K562 (cell line): ENCODE results near the gene PLPP7. TPM values are rescaled to one million over a fixed set of nuclear protein-coding genes. Genes with fewer than 3 reads are reported as not detected.
"Not testable (repeated sequence)": the region's sequence is repeated elsewhere in the genome, so short reads cannot be mapped to it uniquely, and the experiment has no call there.

Source experiments
- ATAC-seq: fragments of 200-7000 bp; cut with Tn5 transposase; 3 replicates; pipeline ENCODE4 v1.9.1; 2020; ENCODE audit warnings: moderate library complexity
- BruUV-seq: library from RNA; stranded (reverse); fragments of 400-500 nt; replicated peaks from 2 replicates; lab custom pipeline; 2021; lab: Mats Ljungman, UMichigan
- CTCF ChIA-PET: fragments of 300-600 bp; formaldehyde crosslinking; extraction: SDS; loops from one replicate; lab custom pipeline; 2021; ENCODE audit warnings: low intra/inter-chr PET ratio; lab: Yijun Ruan, JAX
- POLR2A ChIA-PET: fragments of 300-600, 350-650 bp; sonication (Branson Sonifier 250); formaldehyde crosslinking; extraction: SDS; loops from one replicate; lab custom pipeline; 2021; ENCODE audit warnings: antibody characterized with exemption, inconsistent platforms; lab: Yijun Ruan, JAX
- DNase-seq, 4 experiments: peaks; one replicate each; pipeline versions ENCODE4 v3.0.0 to v3.0.0-alpha.2; 2011 to 2018; ENCODE audit warnings: low spot score in 3 of 4, mixed read lengths in 3 of 4; ENCODE audit errors: extremely low read depth in 1 of 4
- FAIRE-seq: peaks from 2 replicates; lab custom pipeline; 2011; peaks lifted over from hg19 to GRCh38; lab: Jason Lieb, UNC
- H2AFZ ChIP-seq: 2 replicates; pipeline ENCODE4 v1.6.0; 2011; ENCODE audit warnings: low read depth, low read length, control low read depth, inconsistent platforms
- H3K27ac ChIP-seq: fragments of 200-600 bp; 3 replicates; pipeline ENCODE4 v1.8.0; 2011; ENCODE audit warnings: low read depth, mild to moderate bottlenecking, control low read depth, inconsistent platforms, low read length, moderate library complexity, mixed read lengths; ENCODE audit errors: extremely low read depth
- H3K27me3 ChIP-seq, 2 experiments: fragments of 300-600 bp in 1 of 2; 2 replicates in 1 of 2; 3 replicates in 1 of 2; pipeline versions ENCODE4 v1.6.0 to v1.8.0; 2011; ENCODE audit warnings: inconsistent platforms in 2 of 2, low read length in 2 of 2, mild to moderate bottlenecking in 1 of 2, mixed read lengths in 1 of 2, moderate library complexity in 1 of 2; ENCODE audit not compliant: control insufficient read depth in 2 of 2, insufficient read depth in 2 of 2
- H3K36me3 ChIP-seq: fragments of 300-600 bp; 3 replicates; pipeline ENCODE4 v1.8.0; 2011; ENCODE audit warnings: mild to moderate bottlenecking, low read length, inconsistent platforms; ENCODE audit not compliant: control insufficient read depth, insufficient read depth
- H3K4me1 ChIP-seq, 2 experiments: fragments of 200-600 bp in 1 of 2; replicated peaks in 1 of 2; 2 replicates in 1 of 2; 3 replicates in 1 of 2; pipeline versions ENCODE4 v1.5.1 to v1.8.0; 2011; ENCODE audit warnings: inconsistent platforms in 2 of 2, low read length in 2 of 2, mild to moderate bottlenecking in 1 of 2, mixed read lengths in 1 of 2, moderate library complexity in 1 of 2; ENCODE audit not compliant: control insufficient read depth in 2 of 2, insufficient read depth in 2 of 2
- H3K4me2 ChIP-seq: 2 replicates; pipeline ENCODE4 v1.6.1; 2011; ENCODE audit warnings: low read length, control low read depth, inconsistent platforms, mixed read lengths; ENCODE audit not compliant: insufficient read depth
- H3K4me3 ChIP-seq: fragments of 200-600 bp; sonication (generic), shearing (Covaris generic); 2 replicates; pipeline ENCODE4 v1.5.1; 2016; ENCODE audit warnings: control low read depth, inconsistent platforms
- H3K79me2 ChIP-seq: fragments of 200-600 bp; 3 replicates; pipeline ENCODE4 v1.8.0; 2011; ENCODE audit warnings: low read length, inconsistent platforms; ENCODE audit not compliant: control insufficient read depth, insufficient read depth
- H3K9ac ChIP-seq, 2 experiments: 2 replicates each; pipeline versions ENCODE4 v1.6.0 to v1.6.1; 2011; ENCODE audit warnings: low read depth in 2 of 2, low read length in 2 of 2, control low read depth in 1 of 2, inconsistent platforms in 1 of 2, mild to moderate bottlenecking in 1 of 2, mixed read lengths in 1 of 2; ENCODE audit not compliant: insufficient read depth in 1 of 2
- H3K9me1 ChIP-seq: one replicate; pipeline ENCODE4 v1.6.0; 2011; ENCODE audit warnings: inconsistent platforms, mild to moderate bottlenecking, low read length, moderate library complexity; ENCODE audit not compliant: control insufficient read depth, insufficient read depth
- H3K9me3 ChIP-seq: replicated peaks from 2 replicates; pipeline ENCODE4 v1.5.1; 2011; ENCODE audit warnings: low read depth, low read length, inconsistent platforms; ENCODE audit not compliant: control insufficient read depth, insufficient read depth
- H4K20me1 ChIP-seq: replicated peaks from 2 replicates; pipeline ENCODE4 v1.6.1; 2011; ENCODE audit warnings: low read length, inconsistent platforms, mixed read lengths; ENCODE audit not compliant: control insufficient read depth, insufficient read depth
- ZNF146 ChIP-seq: IDR thresholded peaks from one replicate; pipeline ENCODE4 v1.6.1; 2018; ENCODE audit warnings: missing compliant biosample characterization; ENCODE audit not compliant: unreplicated experiment
- WGBS: fragments of 100-300 bp; shearing (Covaris generic); methylation state at CpG from one replicate; pipeline ENCODE4 v1.1.6; 2016; ENCODE audit warnings: low coverage, mixed read lengths; ENCODE audit not compliant: insufficient coverage; ENCODE audit errors: missing lambda C conversion rate; 5-methylcytosine and 5-hydroxymethylcytosine counted together
- in situ Hi-C: fragments of 300-500 bp; cut with MboI; formaldehyde crosslinking; loops from 4 replicates; pipeline ENCODE4 v1.15.0; 2018; ENCODE audit warnings: inconsistent platforms, mixed read lengths
- intact Hi-C: fragments of 100-400 bp; cut with micrococcal nuclease; formaldehyde crosslinking; loops from 2 replicates; pipeline ENCODE4 v1.14.2; 2022
- polyA plus RNA-seq, 8 experiments: library from polyadenylated mRNA; depleted of rRNA in 4 of 8; stranded (reverse) in 5 of 8; unstranded in 3 of 8; fragments of >200 nt; fragmentation: Nextera tagmentation in 2 of 8; fragmentation: Illumina TruSeq in 1 of 8; extraction: Ambion mirVana in 2 of 8; extraction: Trizol in 1 of 8; gene quantifications; 2 replicates each; pipeline versions ENCODE4 v1.2.1 to v1.2.3, GENCODE V29; 2011 to 2014; ENCODE audit warnings: inconsistent platforms in 1 of 8, missing spikeins in 1 of 8
- total RNA-seq, 7 experiments: library from RNA; depleted of rRNA in 6 of 7; stranded (reverse); fragments of >200 nt in 6 of 7; fragmentation: Illumina TruSeq in 2 of 7; extraction: Trizol in 2 of 7; gene quantifications; 2 replicates each; pipeline versions ENCODE4 v1.2.1 to v1.2.3, GENCODE V29; 2011 to 2021; ENCODE audit warnings: low replicate concordance in 1 of 7

The PLPP7 gene
- total and polyA plus RNA-seq, 9 of the 15 experiments (the other 6 are each of a cell fraction or from before 2014, with no cell fraction given), result 0.09 to 0.93 (median 0.18) TPM; not detected in 4

DNA sequence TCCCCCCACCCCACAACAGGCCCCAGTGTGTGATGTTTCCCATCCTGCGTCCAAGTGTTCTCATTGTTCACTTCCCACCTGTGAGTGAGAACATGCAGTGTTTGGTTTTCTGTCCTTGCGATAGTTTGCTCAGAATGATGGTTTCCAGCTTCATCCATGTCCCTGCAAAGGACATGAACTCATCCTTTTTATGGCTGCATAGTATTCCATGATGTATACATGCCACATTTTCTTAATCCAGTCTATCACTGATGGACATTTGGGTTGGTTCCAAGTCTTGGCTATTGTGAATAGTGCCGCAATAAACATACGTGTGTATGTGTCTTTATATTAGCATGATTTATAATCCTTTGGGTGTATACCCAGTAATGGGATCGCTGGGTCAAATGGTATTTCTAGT lies 49.7 kb downstream of the PLPP7 start:
- H3K9ac ChIP-seq, H4K20me1 ChIP-seq, H3K27me3 ChIP-seq, ATAC-seq, BruUV-seq, H3K27ac ChIP-seq, CTCF ChIA-PET, POLR2A ChIA-PET, H3K4me2 ChIP-seq, H3K9me1 ChIP-seq, FAIRE-seq, H3K9me3 ChIP-seq: not testable (repeated sequence)
- peaks cover 0 to 13% of the 10 kb centered on the region in 2 experiments; a peak in 3 of 5 replicates for H3K4me1 ChIP-seq
- in situ Hi-C loops (loop anchor here (5.0 to 10.0 kb wide), 2 partner anchors 124 to 282 kb away; no protein-coding TSS in a partner anchor), intact Hi-C loops (loop anchor here (10.0 kb wide), 1 partner anchor 214 kb away; the partner anchor contains the start of gene NUP214)
- WGBS, result 39% methylated on average over 5 of the region's 5 CpGs
- peak; percentile 63 for TF ChIP-seq ZNF146 (CRISPR knock-in tag)
- TF ChIP-seq, all 486 proteins: peak for 1; not testable (repeated sequence) for 485
- not testable (repeated sequence) for H3K79me2 ChIP-seq, DNase-seq, H3K4me3 ChIP-seq, H3K36me3 ChIP-seq, H2AFZ ChIP-seq

DNA sequence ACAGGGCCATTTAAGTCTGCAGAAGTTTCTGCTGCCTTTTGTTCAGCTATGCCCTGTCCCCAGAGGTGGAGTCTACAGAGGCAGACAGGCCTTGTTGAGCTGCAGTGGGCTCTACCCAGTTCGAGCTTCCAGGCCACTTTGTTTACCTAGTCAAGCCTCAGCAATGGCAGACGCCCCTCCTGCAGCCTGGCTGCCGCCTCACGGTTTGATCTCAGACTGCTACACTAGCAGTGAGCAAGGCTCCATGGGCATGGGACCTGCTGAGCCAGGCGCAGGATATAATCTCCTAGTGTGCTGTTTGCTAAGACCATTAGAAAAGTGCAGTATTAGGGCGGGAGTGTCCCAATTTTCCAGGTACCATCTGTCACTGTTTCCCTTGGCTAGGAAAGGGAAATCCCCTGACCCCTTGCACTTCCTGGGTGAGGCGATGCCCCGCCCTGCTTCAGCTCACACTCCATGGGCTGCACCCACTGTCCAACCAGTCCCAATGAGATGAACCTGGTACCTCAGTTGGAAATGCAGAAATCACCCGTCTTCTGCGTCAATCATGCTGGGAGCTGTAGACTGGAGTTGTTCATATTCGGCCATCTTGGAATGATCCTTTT lies 55.5 kb downstream of the PLPP7 start:
- DNase-seq, H3K27me3 ChIP-seq, in situ Hi-C loops, H3K9me3 ChIP-seq, H3K9me1 ChIP-seq, H3K79me2 ChIP-seq, H3K27ac ChIP-seq, H2AFZ ChIP-seq, ATAC-seq, H4K20me1 ChIP-seq, FAIRE-seq, CTCF ChIA-PET, H3K4me2 ChIP-seq, H3K9ac ChIP-seq, H3K36me3 ChIP-seq, intact Hi-C loops, H3K4me3 ChIP-seq, BruUV-seq: not testable (repeated sequence)
- peaks cover 3 to 14% of the 10 kb centered on the region in 2 experiments; a peak in 4 of 5 replicates for H3K4me1 ChIP-seq
- WGBS, result 46% methylated on average over 11 of the region's 11 CpGs
- POLR2A ChIA-PET, result interaction anchor here (0.6 kb wide), 1 partner anchor 48 kb away, joined by 5 read pairs; no protein-coding TSS in a partner anchor
